ENCODE data around the gene HNRNPM.

GRCh38 chr19:8504171-8504570, 59.4 kb downstream of the HNRNPM start:
- no peak for TF ChIP-seq CTCF (IDR thresholded peaks at IDR 0.05)
- TF ChIP-seq POLR2A (IDR thresholded peaks at IDR 0.05; ENCODE audit: low read depth) = no peak
- no peak for TF ChIP-seq EP300 (IDR thresholded peaks at IDR 0.05)

Data from esophagus muscularis mucosa (tissue), 4 donors.